ENCODE data around the gene DISC1.

DNA sequence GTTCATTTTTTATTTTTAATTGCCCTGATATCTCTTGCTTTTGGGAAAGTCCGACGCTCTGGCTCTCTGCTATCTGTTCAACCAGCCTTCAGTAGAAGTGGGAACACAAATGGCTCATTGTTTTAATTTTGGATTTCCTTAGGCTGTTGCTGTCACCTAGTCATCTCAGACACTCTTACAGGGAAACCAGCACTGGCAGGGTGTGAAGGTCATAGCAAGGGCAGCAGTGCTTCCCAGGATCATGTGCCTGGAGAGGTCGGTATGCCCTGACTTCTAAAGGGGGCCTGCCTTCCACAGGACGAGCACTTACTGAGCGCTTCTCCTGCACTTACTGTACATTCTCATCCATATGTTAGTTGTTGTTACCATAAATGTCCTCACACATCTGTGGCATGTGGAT is 224.2 kb downstream of the DISC1 start:
- TF ChIP-seq, protein P1, sequence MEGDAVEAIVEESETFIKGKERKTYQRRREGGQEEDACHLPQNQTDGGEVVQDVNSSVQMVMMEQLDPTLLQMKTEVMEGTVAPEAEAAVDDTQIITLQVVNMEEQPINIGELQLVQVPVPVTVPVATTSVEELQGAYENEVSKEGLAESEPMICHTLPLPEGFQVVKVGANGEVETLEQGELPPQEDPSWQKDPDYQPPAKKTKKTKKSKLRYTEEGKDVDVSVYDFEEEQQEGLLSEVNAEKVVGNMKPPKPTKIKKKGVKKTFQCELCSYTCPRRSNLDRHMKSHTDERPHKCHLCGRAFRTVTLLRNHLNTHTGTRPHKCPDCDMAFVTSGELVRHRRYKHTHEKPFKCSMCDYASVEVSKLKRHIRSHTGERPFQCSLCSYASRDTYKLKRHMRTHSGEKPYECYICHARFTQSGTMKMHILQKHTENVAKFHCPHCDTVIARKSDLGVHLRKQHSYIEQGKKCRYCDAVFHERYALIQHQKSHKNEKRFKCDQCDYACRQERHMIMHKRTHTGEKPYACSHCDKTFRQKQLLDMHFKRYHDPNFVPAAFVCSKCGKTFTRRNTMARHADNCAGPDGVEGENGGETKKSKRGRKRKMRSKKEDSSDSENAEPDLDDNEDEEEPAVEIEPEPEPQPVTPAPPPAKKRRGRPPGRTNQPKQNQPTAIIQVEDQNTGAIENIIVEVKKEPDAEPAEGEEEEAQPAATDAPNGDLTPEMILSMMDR (conservative IDR thresholded peaks at IDR 0.05 in 1 of 2, IDR thresholded peaks at IDR 0.05 in 1 of 2; ENCODE audit: extremely low read depth in 1 of 2, insufficient read depth in 1 of 2, low read depth in 1 of 2, low read length in 2 of 2) = no peak
- no peak for TF ChIP-seq EZH2 (IDR thresholded peaks at IDR 0.05; ENCODE audit: borderline replicate concordance, low read length)
